Stimulated activated CD8-positive, alpha-beta memory T cell treated with anti-CD3 and anti-CD28 coated beads, Interleukin-15, amount 100 ng/mL, for 24 hours (primary cell): ENCODE measurements around the gene NHP2.
A peak's percentile ranks its signal among the peaks of the same experiment; 100 is the strongest.

ENCODE experiments used
- DNase-seq: peaks from one replicate; pipeline ENCODE4 v3.0.0-alpha.2; 2020; ENCODE audit warnings: low read depth

Gene NHP2

DNA sequence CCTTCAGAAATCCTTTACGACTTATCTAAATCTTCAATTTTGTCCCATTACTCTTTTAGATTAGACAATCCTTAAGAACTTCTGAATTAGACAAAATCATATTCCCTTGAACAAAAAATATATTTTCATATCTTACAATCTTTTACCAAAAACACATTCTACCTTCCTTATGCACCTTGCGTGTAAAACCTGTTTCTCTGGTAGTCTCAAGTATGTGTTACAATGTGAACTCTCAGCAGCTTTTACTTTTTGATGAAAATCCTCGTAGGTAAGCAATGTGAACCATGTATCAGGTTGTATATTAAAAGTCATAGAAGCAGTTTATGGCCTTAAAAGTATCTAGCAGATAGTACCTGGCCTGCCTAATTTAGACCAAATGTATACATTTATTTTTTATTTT, 20.8 kb upstream of the NHP2 start:
- no peak for DNase-seq

DNA sequence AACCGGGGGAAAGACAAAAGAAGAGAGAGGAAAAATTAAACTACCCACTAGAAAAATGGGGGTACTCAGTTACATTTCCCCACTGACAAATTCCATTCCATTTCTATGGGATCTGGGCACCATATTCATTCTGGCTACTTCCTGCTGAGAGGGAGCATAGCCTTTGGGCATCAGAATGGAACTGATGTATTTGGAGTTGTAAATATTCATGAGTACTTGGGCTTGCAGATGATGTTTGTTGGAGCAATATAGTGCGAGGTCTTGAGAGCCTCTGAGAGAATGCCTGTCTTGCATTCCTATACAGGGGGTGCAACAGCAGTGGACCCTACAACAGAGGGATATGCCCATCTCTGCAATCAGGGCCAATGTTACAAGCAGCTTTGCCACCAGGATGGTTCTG, 16.8 kb upstream of the NHP2 start:
- no peak for DNase-seq

DNA sequence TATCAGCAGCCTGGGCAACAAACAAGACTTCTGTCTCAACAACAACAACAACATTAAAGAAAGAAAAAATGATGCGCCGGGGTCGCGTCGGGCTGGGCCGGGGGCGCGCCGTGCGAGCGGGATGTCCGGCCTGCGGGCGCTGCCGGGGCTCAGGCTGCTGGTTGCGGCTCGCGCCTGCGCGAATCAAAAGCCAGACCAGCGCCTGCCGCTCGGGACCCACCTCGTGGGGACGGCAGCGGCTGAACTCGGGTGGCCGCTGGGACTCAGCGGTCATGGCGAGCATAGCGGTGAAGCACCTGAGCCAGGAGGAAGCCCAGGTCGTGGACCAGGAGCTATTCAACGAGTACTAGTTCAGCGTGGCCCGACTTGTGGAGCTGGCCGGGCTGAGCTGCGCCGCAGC, 11.9 kb upstream of the NHP2 start:
- DNase-seq = no peak

DNA sequence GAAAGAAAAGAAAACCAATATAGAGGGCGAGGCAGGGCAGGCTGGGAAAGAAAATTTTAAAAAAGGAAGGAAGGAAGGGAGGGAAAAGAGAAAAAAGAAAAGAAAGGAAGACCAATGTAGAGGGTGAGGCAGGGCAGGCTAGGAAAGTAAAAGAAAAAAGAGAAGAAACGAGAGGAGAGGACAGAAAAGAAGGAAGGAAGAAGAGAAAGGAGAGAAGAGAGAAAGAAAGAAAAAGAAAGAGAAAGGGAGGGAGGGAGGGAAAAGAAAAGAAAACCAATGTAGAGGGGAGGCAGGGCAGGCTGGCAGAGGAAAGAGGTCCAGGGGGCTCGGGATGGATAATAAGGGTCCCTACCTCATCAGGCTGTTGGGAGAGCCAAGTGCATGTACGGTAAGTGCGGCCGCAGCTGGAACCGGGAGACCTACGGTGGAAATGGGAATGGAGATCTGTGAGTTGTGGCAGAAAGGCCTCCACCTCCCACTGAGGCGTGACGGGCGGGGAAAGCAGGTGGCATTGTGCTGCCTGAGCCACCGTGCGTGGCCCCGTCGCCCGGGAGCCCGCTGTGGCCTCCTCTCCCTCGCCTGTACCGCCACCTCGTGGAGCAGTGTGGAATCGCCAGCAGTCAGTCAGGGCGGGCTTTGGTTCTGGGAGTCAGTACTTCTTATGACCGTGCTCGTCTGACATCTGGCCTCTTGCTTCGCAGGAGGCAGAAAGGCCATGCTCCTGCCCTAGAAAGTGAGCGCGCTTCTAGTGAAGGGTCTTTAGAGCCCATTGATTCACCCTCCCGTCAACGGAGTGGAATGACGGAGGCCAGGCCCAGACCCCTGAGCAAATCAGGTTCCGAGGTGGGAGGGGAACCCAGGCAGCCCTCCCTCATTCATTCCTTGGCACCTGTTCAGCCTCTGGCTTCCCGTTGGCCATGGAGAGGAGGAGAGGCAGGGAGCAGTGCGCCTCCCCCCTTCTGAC, 10.4 kb upstream of the NHP2 start:
- peak; percentile 94 for DNase-seq

DNA sequence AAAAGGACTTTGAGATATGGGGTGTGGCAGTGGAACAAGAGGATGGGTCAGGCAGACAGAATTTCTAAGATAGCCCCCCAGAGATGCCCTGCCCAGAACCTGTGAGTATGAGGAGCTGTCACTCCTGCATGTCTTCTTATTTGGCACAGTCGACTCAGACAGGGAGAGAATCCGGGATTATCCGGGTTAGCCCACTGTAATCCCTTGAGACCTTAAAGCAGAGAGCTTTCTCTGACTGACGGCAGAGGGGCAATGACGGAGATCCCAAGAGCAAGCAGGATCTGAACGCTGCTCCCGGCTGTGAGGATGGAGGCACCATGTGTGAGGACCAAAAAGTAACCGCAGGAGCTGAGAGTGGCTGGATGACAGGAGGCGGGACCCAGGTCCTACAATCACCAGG, 8.8 kb upstream of the NHP2 start:
- no peak for DNase-seq

DNA sequence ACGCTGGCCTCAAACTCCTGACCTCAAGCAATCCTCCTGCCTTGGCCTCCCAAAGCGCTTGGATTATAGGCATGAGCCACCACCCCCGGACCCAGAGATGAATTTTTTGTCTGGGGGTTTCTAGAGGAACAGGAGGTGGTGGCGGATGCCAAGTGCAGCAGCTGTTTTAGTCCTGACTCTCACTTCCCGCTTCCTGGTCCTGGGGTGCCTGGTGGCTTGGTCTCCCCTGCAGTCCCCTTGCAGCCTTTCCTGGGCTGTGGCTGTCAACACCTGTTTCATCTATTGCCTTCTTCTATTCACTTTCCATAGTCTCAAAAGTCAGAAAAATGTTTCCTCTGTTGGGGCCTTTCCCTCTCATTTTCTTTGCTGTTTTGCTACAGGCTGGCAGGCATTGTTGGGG, 6.5 kb upstream of the NHP2 start:
- no peak for DNase-seq

DNA sequence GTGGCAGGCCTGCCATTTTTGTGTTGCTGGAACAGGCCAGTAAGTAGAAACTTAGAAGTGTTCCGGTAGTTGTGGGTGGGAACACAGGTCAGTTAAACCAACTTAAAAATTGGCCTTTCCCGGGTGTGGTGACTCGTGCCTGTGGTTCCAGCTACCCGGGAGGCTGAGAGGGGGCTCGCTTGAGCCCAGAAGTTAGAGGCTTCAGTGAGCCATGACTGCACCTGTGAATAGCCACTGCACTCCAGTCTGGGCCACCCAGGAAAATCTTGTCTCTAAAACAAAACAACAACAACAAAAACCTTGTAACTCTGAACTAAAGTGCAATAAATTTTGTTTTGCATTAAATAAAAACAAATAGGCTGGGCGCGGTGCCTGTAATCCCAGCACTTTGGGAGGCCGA, 1.4 kb upstream of the NHP2 start:
- no peak for DNase-seq

DNA sequence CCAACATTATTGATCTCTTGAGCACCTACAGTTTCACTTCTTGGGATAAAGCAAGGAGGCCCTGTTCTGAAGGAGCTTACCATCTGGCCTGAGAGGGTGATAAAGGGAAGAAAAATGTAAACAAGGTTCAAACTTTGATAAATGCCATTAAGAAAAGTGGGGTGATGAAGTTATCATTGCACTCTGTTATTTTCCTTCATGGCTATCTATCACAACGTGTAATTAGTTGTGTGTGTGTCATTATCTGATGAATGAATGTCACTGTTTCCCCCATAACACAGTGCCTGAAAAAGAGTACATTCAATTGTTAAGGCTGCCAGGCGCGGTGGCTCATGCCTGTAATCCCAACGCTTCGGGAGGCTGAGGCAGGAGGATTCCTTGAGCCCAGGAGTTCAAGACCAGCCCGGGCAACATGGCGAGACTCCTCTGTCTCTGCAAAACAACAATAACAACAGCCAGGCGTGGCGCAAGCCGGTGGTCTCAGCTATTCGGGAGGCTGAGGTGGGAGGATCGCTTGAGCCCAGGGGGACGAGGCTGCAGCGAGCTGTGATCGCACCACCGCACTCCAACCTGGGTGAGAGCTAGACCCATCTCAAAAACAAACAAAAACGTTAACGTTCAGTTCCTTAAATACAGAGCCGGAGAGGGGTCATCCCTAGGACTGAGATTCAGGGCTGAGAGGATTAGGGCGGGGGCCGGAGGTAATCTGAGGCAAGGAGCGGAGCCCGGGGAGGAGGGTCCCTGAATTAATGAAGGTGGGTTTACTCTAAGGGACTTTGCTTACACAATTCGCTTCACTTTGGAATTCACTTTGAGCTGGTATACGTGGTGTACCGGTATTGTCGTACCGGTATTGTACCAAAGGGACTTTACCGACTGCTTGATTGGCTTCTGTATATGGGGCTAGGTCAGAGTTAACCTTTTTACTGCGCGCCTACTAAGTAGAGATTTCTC, 917 bp downstream of the NHP2 start:
- no peak for DNase-seq

DNA sequence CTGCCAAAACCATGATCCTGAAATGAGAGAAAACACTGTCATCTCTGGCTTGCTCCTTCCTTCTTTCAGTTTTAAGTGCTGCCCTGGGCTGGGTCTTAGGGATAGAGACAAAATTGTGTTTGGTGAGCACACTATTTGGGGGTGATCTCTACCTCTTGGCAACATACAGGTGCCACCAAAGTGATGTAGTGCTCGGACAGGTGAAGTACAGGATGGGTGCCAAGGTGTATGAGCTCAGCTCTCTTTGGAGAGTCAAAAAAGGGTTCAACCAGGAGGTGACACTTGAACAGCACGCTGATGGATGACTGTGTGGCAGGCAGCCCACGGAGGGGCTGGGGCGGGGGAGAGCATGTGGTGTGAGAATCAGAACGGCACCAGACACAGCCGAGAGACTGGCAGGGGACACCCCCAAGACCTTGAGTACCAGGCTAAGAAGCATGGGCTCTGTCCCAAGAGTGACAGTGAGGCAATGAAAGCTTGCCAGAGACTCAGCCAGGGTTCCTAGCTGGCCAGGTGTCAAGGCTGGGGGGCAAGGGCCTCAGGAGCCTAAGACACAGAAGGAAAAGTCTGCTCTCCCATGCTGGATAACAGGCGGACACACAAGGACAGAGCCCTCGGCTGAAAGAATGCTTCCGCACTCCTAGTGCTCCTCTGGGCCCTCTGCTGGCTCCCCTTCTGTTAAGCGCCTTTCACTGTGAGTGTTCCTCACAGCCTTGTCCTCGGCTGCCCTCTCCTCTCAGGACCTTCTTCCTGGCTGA, 2.5 kb downstream of the NHP2 start:
- no peak for DNase-seq

DNA sequence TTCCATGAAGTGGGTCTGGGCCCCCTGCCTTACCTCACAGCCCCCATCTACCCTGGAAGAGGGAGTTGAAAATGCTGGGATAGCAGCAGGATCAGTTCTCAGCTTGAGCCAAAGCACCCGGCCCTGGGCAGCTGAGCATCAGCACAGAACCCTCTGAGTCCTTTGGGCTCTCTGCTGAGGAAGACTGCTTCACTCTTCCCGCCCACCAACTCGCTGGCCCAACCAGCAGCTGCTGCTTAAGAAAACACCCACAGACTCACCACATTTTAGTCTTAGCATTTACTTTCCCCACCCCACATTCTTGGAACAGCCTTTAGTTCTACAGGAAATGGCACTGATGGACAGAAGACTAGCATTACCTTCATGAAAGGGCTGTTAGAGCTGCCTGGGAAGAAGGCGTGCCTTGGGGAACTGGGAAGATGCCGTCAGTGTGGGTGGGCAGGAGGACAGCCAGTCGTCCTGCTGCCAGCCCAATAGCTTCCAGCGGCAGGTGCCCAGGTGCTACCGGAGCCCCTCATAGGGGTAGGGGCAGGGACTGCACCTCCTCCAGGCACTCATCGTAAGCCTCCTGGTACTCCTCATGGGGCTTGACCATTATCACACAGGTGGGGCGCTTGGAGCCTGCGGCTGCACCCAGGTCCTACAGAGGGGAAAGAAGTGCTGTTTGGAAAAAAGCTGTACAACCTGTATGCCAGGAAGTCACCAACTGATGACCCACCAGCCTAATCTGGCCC, 4.3 kb downstream of the NHP2 start:
- DNase-seq = no peak

DNA sequence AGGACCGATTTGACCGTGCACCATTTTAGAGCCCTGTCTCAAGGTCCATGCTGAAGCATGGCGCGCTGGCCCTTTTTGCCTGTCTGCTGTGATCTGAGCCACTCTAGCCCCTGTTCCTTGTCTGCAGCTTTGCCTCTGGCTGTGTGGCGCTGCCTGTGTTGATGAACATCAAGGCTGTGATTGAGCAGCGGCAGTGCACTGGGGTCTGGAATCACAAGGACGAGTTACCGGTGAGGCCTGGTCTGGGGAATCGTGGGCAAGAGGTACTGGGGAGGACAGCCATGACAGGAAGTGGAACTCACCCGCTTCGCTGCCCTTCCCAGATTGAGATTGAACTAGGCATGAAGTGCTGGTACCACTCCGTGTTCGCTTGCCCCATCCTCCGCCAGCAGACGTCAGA, 6.3 kb downstream of the NHP2 start:
- no peak for DNase-seq

DNA sequence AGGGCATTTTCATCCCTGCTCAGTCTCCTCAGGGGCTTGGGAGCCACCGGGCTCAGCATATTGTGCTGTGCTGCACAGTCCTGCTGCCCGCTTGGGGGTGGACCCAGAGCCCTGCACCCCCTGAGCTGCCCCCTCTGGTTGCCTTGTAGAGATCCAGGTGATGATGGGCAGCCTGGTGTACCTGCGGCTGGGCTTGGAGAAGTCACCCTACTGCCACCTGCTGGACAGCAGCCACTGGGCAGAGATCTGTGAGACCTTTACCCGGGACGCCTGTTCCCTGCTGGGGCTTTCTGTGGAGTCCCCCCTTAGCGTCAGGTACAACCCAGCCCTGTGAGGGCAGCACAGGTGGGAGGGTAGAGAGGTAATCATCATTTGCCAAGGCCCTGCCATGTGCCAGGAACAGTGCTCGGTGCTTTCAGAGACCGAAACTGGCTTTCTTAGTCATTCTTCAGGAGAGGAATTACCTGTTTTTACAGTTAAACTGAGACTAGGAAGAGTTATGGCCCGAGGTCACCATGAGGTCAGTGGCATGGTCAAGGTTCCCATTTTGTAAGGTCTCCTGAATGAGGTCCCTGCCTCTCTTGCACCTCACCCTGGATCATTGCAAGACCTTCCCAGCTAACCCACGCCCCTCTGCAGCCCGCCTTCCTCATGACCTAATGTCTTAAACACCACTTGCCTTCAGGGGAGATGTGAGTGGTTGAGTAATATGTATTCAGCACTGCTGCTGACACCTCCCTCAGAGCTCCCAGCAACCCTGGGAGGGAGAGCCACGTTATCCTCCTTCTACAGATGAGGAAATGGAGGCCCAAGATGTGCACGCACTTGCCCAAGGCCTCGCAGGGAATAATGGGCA, 7.5 kb downstream of the NHP2 start:
- peak; percentile 27 for DNase-seq

DNA sequence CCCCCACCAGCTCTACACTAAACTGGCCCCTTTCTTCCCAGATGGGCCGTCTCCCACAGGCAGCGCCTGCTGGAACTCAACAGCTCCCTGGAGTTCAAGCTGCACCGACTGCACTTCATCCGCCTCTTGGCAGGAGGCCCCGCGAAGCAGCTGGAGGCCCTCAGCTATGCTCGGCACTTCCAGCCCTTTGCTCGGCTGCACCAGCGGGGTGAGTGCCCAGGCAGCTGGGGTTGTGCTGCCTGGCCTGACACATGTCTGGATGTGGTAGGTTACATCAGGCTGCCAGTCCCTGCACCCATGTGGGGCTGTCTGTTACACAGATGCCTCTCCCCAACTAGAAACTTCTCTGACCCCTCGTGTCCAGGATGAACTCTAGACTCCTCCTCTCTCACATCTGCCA, 9.8 kb downstream of the NHP2 start:
- DNase-seq = no peak

DNA sequence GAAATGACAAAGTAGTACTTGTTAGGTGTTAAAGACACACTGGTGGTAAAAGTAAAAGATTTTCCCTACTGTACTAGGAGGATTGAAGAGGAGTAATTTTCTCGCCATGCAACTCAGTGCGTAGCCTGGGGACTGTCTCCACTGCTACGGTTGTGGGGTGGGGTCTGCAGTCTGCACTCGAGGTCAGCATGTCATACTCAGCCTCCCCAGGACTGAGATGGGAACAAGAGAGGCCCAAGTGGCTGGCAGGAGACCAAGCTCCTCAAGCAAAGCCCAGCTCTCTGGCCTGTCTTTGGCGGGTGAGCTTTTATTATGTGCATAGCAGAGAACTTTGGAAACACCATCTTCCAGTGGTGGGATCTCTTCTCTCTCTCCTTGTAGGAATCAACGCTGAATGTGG, 10.4 kb downstream of the NHP2 start:
- DNase-seq = no peak

DNA sequence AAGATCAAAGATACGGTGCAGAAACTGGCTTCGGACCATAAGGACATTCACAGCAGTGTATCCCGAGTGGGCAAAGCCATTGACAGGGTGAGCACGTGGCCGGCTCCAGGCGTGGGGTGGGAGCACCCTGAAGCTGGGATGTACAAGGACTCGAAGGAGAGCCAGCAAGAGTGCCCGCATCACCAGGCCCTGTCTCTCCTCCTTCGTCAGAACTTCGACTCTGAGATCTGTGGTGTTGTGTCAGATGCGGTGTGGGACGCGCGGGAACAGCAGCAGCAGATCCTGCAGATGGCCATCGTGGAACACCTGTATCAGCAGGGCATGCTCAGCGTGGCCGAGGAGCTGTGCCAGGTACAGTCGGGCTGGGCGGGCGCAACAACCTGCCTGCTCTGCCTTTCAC, 11.0 kb downstream of the NHP2 start:
- no peak for DNase-seq

DNA sequence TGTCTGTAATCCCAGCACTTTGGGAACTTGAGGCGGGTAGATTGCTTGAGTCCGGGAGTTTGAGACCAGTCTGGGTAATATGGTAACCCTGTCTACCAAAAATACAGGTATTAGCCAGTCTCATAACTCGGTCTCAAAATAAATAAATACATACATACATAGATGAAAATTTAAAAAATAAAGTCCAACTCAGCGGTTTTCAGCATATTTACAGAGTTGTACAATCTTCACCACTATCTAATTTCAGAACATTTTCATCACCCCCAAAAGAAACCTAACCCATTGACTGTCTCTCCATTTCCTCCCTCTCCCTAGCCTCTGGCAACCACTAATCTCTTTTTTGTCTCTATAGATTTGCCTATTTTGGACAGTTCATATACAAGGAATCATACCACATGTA, 12.1 kb downstream of the NHP2 start:
- DNase-seq = no peak

DNA sequence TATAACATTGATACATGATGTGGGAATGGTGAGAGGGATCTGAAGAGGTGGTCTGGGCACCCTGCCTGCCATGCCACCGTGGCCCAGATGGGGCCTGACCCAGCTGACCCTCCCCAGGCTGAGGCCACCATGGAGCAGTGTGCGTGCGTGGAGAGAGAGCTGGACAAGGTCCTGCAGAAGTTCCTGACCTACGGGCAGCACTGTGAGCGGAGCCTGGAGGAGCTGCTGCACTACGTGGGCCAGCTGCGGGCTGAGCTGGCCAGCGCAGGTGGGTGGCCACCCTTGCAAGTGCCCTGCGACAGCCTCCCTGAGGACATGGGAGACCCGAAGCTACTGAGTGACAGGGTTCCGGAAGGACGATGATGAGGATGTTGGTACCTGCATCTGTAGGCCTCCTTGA, 15.7 kb downstream of the NHP2 start:
- no peak for DNase-seq

DNA sequence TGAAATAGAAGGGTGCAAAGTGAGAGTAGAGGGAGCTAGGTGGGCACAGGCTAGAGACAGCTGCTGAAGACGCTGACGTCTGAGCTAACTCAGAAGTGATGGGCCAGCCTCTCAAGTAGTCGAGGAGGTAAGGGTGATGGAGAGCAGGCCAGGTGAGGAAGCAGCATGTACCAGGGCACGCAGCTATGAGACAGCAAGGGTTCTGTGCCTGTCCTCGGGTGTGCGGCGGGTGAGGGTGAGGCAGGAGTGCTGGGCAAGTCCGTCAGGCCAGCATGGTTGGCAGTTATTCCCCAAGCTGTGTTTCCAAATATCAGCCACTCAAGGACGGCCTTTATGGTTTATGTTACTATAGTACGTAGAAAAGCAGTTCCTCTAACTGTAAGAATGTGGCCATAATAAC, 16.7 kb downstream of the NHP2 start:
- no peak for DNase-seq

DNA sequence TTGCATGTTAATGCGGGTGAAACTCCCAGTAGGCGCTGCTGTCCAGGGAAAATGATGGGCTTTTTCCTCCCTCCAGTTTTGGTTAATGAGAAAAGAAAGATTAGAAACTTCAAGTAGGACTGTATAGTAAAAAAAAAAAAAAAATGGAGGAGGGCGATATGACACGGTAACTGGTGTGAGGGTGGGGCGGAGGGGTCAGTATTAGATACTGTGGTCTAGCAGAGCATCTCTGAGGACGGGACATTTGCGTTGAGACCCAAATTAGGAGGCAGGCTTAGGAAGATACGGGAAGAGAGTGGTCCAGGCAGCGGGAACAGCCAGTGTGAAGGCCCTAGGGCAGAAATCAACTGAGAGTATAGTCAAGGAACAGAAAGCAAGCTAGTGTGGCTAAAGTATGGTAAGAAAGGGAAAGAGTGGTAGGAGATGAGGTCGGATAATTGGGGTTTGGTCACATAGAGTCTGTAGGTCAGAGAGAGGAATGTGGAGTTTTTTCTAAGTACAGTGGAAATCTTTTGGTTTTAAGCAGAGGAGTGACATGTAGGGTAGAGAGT, 22.2 kb downstream of the NHP2 start:
- DNase-seq = no peak
